ENCODE results near the gene CKAP2.
"Not testable (repeated sequence)": the region's sequence is repeated elsewhere in the genome, so short reads cannot be mapped to it uniquely, and the experiment has no call there.

Gene CKAP2

DNA sequence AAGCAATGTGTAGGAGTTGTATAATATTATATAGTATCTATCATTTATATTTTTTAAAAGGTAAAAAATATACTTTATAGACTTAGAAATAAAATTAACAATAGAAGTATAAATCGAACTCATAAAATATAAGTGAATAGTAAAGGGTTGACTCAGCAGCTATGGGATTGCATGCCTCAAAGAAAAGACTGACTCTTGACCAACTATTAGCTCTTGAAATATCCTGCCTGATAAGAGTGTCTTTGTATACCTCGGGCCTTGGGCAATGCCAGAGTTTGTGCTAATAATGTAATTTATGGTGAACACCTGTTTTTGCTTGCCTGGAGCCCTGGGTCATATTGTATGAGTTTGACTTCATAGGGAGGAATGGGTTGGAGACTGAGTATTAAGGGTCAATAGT, 31.8 kb downstream of the CKAP2 start:
- not testable (repeated sequence) for ATAC-seq; H3K9me3 Mint-ChIP-seq; H3K4me3 Mint-ChIP-seq; DNase-seq (ENCODE audit: low spot score in 2 of 2); H3K27ac Mint-ChIP-seq; H3K4me1 Mint-ChIP-seq; H3K36me3 Mint-ChIP-seq

GRCh38 chr13:52488763-52489162, 33.5 kb downstream of the CKAP2 start:
- ATAC-seq; DNase-seq (ENCODE audit: low spot score in 2 of 2); H3K36me3 Mint-ChIP-seq: not testable (repeated sequence)

GRCh38 chr13:52491015-52491414, 35.7 kb downstream of the CKAP2 start:
- not testable (repeated sequence) for H3K4me1 Mint-ChIP-seq; DNase-seq (ENCODE audit: low spot score in 2 of 2); H3K36me3 Mint-ChIP-seq; H3K4me3 Mint-ChIP-seq; H3K27ac Mint-ChIP-seq; ATAC-seq; H3K9me3 Mint-ChIP-seq

More at GRCh38 chr13:52488763-52489162, 33.5 kb downstream of the CKAP2 start:
- not testable (repeated sequence) for H3K4me3 Mint-ChIP-seq, H3K4me1 Mint-ChIP-seq, H3K27ac Mint-ChIP-seq, H3K9me3 Mint-ChIP-seq

GRCh38 chr13:52494241-52494640, 39.0 kb downstream of the CKAP2 start:
- H3K4me1 Mint-ChIP-seq; DNase-seq (ENCODE audit: low spot score in 2 of 2); H3K9me3 Mint-ChIP-seq; H3K4me3 Mint-ChIP-seq; H3K27ac Mint-ChIP-seq; H3K36me3 Mint-ChIP-seq; ATAC-seq: not testable (repeated sequence)

DNA sequence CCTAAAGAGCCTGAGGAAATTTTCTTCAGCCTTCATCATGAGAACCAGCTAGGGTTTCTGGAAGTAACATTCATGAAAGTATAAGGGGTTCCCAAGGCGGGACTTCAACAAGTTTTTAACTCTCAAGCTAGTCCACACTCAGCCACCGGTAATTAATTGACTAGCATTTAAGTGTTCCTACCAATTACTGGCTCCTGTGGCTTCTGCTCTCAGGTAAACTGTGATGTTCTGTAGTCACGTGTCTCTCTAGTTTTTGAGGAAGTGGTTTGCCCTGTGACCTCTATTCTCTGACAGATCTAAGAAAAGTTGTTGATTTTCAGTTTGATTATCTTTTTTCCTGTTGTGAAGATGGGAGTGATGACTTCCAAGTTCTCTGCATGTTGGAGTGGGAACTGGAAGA, 42.7 kb downstream of the CKAP2 start:
- H3K4me1 Mint-ChIP-seq; ATAC-seq; H3K36me3 Mint-ChIP-seq; H3K4me3 Mint-ChIP-seq; H3K9me3 Mint-ChIP-seq; H3K27ac Mint-ChIP-seq; DNase-seq (ENCODE audit: low spot score in 2 of 2): not testable (repeated sequence)

GRCh38 chr13:52502277-52502676, 47.0 kb downstream of the CKAP2 start:
- not testable (repeated sequence) for H3K4me3 Mint-ChIP-seq; H3K4me1 Mint-ChIP-seq; ATAC-seq; H3K36me3 Mint-ChIP-seq; DNase-seq (ENCODE audit: low spot score in 2 of 2); H3K27ac Mint-ChIP-seq
- H3K9me3 Mint-ChIP-seq: peaks cover 12% of the 10 kb centered on the region

DNA sequence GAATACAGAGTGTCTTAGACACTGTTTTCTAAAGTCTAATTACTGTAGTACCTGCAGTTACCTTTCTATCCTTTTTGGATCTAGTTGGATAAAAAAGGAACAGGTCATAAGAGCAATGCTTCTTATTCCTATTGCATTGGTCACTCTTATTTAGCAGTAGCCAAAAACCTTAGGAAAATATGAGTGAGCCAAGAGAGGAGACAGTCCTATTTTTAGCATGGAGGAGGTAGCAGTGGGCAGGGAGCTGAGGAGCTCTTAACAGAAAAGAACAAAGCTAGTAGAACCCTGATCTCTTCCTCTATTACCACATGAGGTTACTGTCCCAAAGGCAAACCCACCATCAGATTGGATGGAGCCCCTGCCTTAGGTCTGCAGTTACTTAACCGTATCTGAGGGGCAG, 50.6 kb downstream of the CKAP2 start:
- not testable (repeated sequence) for DNase-seq (ENCODE audit: low spot score in 2 of 2); H3K4me1 Mint-ChIP-seq; H3K36me3 Mint-ChIP-seq; ATAC-seq; H3K4me3 Mint-ChIP-seq; H3K27ac Mint-ChIP-seq
- peaks cover 12% of the 10 kb centered on the region for H3K9me3 Mint-ChIP-seq

DNA sequence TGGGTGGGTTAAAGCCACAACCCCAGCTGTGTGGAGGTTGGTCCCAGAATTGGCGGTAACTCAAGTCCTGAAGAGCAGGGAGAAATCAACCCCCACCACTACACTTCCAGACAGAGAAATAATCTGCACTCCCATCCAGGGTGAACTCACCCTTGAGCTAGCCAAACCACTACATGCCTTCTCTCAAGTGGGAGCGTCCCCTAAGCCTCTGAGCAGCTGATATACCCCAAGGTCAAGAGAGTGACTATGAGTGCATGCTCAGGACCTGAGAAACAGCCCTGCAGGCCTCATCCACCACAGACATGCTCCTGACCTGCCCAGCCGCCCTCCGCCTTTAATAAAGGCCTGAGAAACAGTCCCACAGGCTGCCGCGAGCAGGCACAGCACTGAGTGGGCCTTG, 54.3 kb downstream of the CKAP2 start:
- not testable (repeated sequence) for H3K4me1 Mint-ChIP-seq; H3K9me3 Mint-ChIP-seq; DNase-seq (ENCODE audit: low spot score in 2 of 2); ATAC-seq; H3K4me3 Mint-ChIP-seq; H3K36me3 Mint-ChIP-seq; H3K27ac Mint-ChIP-seq

GRCh38 chr13:52510221-52510797, 55.0 kb downstream of the CKAP2 start:
- not testable (repeated sequence) for H3K4me3 Mint-ChIP-seq; H3K27ac Mint-ChIP-seq; DNase-seq (ENCODE audit: low spot score in 2 of 2); H3K36me3 Mint-ChIP-seq; H3K4me1 Mint-ChIP-seq; H3K9me3 Mint-ChIP-seq; ATAC-seq

DNA sequence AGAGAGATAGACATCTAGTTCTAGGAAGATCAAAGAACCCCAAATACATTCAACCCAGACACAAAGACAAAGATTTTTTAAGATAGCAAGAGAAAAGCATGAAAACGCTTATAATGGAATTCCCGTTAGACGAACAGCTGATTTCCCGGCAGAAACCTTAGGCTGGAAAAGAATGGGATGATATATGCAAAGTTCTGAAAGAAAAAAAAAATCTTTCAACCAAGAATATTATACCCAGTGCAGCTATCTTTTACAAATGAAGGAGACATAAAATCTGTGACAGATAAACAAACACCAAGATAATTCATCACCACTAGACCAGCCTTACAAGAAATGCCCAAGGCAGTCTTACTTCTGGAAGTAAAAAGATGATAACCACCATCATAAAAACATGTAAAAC, 56.3 kb downstream of the CKAP2 start:
- DNase-seq (ENCODE audit: low spot score in 2 of 2); H3K9me3 Mint-ChIP-seq; ATAC-seq; H3K4me1 Mint-ChIP-seq; H3K36me3 Mint-ChIP-seq; H3K4me3 Mint-ChIP-seq; H3K27ac Mint-ChIP-seq: not testable (repeated sequence)

DNA sequence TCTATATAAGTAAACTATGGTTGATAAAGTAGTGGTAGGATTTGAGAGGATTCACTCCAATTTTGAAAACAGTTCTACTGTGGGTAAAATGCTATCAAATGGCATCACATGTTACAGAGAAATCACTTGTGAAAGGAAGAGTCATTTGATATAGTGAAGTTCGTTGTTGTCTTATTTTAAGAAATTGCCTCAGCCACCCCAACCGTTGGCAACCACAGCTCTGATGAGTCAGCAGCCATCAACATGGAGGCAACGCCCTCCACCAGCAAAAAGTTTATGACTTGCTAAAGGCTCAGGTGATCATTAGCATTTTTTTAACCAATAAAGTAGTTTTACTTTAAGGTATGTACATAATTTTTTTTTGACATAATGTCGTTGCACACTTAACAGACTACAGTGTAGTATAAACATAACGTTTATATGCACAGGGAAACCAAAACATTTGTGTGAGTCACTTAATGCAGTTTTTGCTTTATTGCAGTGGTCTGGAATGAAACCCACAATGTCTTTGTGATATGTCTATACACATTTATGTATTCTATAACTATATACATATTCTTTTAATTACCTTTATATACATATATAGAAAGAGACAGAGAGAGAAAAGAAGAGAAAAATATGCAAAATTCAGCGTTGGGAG, 58.8 kb downstream of the CKAP2 start:
- H3K4me3 Mint-ChIP-seq, H3K27ac Mint-ChIP-seq, H3K9me3 Mint-ChIP-seq, H3K36me3 Mint-ChIP-seq, H3K4me1 Mint-ChIP-seq: not testable (repeated sequence)
- peak; percentile 5 to 60 for DNase-seq (ENCODE audit: low spot score in 2 of 2)
- peak; percentile 94 for ATAC-seq

DNA sequence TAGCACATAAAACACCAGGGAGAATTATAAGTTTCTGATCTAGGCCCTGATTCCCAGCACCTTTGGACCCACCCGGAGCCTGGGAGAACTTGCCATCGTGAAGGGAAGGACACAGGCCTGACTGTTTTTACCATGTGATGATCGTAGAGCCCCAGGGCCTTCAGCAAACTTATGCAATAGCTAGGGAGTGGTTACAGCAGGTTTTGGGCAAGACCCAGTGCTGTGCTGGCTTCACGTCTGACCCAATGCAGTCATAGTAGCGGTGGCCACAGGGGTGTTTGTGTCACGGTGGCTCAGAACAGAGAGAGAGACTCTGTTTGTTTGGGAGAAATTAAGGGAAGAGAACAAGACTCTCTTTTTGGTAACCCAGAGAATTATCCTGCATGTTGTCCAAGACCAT, 68.0 kb downstream of the CKAP2 start:
- H3K9me3 Mint-ChIP-seq; ATAC-seq; H3K4me3 Mint-ChIP-seq; H3K27ac Mint-ChIP-seq; H3K4me1 Mint-ChIP-seq; DNase-seq (ENCODE audit: low spot score in 2 of 2); H3K36me3 Mint-ChIP-seq: not testable (repeated sequence)
